Measurements from ENCODE around the gene DAB2.

DAB2 gene

GRCh38 chr5:39394946-39395345, 29.8 kb downstream of the DAB2 start:
- in situ Hi-C loops (cut with HindIII; ENCODE audit: low sequenced_read_pairs) = no loop called here

DNA sequence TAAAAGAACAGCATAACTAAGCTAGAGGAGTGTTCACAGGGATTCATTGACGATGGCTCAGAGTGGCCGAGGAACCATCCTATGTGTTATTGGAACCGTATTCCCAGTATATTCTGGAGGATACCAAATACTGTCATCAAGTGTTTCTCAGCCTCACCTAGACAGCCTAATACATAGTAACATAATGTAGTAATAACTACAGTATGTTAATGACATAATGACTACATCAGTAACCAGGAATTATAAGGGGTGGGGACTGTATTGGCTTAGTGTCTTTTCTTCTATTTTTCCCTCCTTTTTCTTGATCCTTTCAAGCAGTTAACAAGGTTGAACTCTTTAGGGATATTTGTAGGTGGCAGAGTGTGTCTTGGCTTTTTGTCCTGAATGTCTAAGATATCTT, 33.8 kb downstream of the DAB2 start:
- in situ Hi-C loops (cut with HindIII; ENCODE audit: low sequenced_read_pairs) = no loop called here

- in situ Hi-C loops (cut with HindIII; ENCODE audit: low sequenced_read_pairs) = no loop called here
Measured at GRCh38 chr5:39387293-39387692, 37.5 kb downstream of the DAB2 start.

- in situ Hi-C loops (cut with HindIII; ENCODE audit: low sequenced_read_pairs) = loop anchor here (5.0 kb wide), 1 partner anchor 158 kb away; no protein-coding TSS in a partner anchor
Measured at GRCh38 chr5:39384271-39384670, 40.5 kb downstream of the DAB2 start.

DNA sequence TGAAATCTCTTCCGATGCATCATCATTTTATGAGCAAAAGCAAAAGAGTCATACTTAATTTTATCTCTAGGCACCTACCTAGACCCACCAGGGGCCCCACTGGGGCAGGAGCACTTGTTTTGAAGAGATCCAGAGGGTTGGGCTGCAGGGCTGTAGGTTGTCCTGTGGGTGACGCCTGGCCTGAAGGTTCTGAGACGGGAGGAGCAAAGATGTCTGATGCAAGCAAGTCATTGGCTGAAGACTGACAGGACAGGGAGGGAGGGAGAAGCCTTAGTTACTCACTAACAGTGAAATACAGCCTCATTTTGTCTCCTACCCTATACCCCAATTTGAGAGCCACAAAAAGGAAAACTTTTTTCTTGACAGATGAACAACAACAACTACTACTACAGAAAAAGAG, 43.4 kb downstream of the DAB2 start:
- in situ Hi-C loops (cut with HindIII; ENCODE audit: low sequenced_read_pairs) = loop anchor here (5.0 kb wide), 1 partner anchor 161 kb away; no protein-coding TSS in a partner anchor

DNA sequence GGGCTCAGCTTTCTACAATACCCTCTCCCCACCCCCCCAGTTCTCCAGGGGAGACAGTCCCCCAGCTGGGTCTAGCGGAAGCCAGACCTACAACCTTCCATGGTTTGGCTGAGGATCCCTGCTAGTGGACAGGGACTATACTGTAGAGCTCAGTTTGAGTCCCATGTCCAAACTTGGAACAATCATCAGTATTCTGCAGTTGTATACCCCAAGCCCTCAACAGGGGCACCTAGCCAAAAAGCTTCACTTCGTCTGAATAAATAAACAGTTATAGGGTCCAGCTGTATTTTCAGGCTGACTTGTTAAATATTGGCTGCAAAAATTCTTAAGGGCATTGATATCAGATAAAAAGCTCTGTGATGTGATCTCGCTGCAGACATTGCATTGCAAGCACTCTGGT, 45.1 kb downstream of the DAB2 start:
- in situ Hi-C loops (cut with HindIII; ENCODE audit: low sequenced_read_pairs) = loop anchor here (5.0 kb wide), 1 partner anchor 163 kb away; no protein-coding TSS in a partner anchor

GRCh38 chr5:39377613-39378012, 47.2 kb downstream of the DAB2 start:
- in situ Hi-C loops (cut with HindIII; ENCODE audit: low sequenced_read_pairs) = no loop called here

- in situ Hi-C loops (cut with HindIII; ENCODE audit: low sequenced_read_pairs) = no loop called here
Measured at GRCh38 chr5:39376293-39376714, 48.5 kb downstream of the DAB2 start.

DNA sequence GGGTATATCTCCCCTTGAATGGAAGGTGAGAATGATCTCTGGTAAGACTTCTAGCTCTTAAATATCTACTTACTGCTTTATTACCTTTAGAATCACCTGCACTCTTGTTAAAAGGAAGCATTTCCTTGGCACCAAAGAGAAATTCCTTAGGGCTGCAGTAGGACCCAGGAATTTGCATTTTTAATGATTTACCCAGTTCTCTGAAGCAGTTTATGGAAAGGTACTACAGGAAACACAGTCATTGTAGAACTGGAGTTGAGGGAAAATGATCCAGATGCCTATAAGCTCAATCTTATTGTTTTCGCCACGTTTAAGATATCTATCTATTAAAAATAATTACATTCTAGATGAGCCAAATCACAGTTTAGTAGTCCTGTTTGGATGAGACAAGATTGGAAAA, 51.0 kb downstream of the DAB2 start:
- in situ Hi-C loops (cut with HindIII; ENCODE audit: low sequenced_read_pairs) = no loop called here

DNA sequence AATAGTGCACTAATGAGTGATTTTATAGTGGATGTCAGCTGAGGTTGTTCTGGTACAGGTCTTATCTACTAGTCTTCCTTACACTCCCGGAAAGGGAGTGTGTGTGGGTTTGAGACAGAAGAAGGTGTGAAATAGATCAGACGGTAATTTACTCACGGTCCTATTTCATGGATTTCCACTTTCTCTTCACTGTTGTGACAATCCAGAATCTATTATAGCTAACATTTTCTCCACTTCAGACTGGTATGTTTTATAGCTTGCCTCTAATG, 53.5 kb downstream of the DAB2 start:
- in situ Hi-C loops (cut with HindIII; ENCODE audit: low sequenced_read_pairs) = no loop called here

DNA sequence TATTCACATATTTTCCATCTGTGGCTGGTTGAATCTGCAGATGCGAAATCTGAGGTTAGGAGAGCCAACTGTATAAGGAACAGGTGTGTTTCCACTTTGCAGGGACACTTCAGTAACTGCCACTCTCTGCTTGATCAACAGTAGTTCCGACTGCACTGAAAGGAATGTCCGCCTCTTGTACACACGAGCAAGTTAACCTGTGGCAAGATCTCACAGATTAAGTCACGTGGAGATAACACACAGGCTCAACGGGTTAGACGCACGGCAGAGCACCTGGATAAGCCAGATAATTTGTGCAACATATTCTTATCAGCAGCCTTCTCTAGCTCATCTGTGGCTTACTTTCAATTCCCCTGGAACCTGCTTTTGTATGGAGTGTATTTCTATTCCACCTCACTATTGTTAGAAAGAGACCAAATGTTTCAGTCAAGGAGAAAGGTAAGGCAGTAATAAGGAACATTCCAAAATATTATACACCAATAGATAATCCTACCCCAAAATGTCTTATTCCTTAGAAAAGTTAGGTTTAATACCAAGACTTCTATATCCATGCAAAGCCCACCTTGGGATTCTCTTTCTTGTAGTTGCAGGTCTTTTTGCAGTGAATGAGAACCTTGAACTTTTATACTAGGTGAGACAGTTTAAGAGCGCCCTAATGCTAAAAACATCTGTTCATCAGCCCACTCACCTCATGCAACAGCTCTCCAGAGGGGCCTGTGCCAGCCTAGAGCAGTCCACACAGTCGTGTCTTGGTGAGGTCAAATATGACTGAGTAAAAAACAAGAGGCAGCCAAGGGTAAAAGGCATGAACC, 54.0 kb downstream of the DAB2 start:
- in situ Hi-C loops (cut with HindIII; ENCODE audit: low sequenced_read_pairs) = no loop called here

DNA sequence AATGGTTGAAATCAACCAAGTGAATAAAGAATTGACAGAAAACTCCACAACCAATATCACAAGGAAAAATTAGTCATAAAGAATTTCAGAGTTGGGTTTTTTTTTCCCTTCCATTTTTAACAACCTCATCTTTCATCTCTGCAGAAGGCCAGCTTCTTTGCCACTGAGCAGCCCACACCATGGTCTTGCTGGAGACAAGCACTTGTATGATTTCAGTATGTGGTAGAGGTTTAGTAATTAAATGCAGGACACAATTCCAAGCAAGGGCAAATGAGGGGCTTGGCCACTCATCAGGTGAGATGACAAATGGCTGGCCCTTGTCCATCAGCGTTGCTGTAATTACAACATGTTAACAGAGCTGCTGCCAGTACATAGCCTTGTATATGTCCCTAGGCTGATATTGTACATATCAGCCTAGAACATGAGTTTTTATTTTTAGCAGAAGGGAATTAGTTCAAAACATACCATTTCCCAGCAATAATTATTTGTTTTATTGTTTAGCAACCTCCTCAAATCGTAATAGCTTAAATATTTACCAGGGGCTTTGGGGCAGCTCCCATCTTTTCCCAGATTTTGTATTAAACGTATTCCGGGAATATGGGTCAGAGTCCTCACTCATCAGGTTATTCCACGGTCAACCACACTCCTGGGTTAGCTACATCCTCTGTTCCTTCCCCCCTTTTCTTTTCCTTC, 55.5 kb downstream of the DAB2 start:
- in situ Hi-C loops (cut with HindIII; ENCODE audit: low sequenced_read_pairs) = loop anchor here (5.0 kb wide), 1 partner anchor 53 kb away; the partner anchor contains the start of gene DAB2

DNA sequence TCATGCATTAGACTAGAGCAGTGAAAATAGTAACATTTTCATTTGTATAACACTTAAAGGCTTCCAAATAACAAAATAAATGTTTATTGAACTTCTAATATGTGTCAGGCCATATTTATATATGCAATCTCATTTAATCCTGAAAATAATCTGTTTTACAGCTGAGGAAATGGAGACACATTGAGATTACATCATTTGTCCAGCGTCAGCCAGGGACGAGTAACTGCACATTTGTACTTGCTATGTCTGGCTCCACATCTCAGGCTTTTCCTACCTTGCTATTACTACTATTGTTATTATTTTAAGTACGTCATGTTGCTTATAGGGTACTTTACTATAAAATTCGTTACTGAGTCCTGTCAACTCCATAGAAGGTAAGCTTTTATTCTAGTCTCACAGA, 56.7 kb downstream of the DAB2 start:
- in situ Hi-C loops (cut with HindIII; ENCODE audit: low sequenced_read_pairs) = loop anchor here (5.0 kb wide), 1 partner anchor 54 kb away; the partner anchor contains the start of gene DAB2

DNA sequence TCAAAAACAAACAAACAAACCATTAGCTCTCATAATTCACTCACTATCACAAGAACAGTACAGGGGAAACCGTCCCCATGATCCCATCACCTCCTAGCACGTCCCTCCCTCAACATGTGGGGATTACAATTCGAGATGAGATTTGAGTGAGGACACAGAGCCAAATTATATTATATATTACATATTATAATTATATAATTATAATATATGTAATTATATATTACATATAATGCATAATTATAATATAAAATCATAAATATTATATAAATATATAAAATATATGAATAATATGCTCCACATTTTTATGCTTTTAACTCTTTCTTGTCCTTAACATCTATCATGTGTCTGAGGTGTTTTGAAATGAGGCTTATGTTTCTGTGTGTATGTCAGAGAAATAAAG, 57.1 kb downstream of the DAB2 start:
- in situ Hi-C loops (cut with HindIII; ENCODE audit: low sequenced_read_pairs) = loop anchor here (5.0 kb wide), 1 partner anchor 55 kb away; the partner anchor contains the start of gene DAB2

- in situ Hi-C loops (cut with HindIII; ENCODE audit: low sequenced_read_pairs) = no loop called here
Measured at GRCh38 chr5:39364367-39364766, 60.4 kb downstream of the DAB2 start, which contains the start of gene C9. Gene C9 (minus strand): TSS chr5:39364495. CDS start chr5:39364464, 31 bp downstream.

DNA sequence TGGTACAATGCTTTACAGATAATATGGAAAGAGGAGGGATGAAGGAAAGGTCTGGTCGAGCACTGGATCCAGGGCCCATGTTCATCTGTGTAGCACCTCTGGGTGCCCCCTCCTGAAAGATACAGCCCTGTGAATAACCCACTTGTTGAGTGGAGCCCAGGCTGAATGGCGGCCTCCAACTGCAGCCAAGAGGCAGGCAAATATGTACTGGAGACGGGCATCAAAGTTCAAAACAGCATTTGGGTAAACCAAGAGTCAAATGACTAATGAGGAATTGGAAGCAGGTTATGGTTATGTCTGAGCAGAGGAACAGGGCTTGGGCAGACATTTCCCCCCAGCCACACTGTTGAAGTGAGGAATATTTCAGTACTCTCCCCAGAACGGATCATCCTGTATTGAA, 61.6 kb downstream of the DAB2 start:
- in situ Hi-C loops (cut with HindIII; ENCODE audit: low sequenced_read_pairs) = no loop called here

DNA sequence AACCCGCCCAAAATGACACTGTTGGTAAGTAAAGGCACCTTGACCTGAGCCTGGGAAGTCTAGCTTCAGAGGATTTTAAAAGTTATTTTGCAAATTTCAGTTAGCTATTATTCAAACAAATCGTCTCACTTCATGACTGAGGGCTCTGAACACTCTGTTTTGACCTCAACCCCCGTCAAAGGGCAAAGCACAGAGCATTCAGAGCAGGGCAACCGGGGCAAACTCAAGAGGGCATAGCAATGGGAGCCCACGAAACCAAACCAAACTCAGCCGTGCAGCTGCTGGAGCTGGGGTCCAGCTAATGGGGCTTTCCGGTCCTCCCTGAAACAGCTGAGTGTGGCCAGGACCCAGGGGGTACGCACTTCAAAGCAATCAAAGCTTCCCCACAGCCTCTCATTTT, 62.1 kb downstream of the DAB2 start:
- in situ Hi-C loops (cut with HindIII; ENCODE audit: low sequenced_read_pairs) = no loop called here

GRCh38 chr5:39361306-39361705, 63.5 kb downstream of the DAB2 start:
- in situ Hi-C loops (cut with HindIII; ENCODE audit: low sequenced_read_pairs) = no loop called here

- in situ Hi-C loops (cut with HindIII; ENCODE audit: low sequenced_read_pairs) = no loop called here
Measured at GRCh38 chr5:39360471-39361111, 64.2 kb downstream of the DAB2 start.

DNA sequence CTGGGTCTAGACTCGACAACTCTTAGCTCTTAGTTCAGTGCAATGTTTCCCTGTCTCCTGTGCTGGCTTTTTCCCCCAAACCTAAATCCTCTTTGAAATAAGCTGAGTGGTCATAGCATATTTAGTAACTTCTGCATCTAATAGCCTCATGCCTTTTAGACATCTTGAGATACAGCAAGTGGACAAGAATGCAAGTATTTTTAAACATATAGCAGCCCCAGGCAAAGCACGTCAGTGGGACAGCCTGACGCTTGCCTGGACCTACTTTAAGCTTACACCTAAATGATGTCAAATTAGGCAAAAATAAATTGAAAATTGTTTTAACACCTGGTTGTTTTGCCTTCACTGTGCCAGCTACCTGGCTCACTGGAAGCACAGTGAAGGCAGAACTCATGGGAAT, 68.5 kb downstream of the DAB2 start:
- in situ Hi-C loops (cut with HindIII; ENCODE audit: low sequenced_read_pairs) = no loop called here

DNA sequence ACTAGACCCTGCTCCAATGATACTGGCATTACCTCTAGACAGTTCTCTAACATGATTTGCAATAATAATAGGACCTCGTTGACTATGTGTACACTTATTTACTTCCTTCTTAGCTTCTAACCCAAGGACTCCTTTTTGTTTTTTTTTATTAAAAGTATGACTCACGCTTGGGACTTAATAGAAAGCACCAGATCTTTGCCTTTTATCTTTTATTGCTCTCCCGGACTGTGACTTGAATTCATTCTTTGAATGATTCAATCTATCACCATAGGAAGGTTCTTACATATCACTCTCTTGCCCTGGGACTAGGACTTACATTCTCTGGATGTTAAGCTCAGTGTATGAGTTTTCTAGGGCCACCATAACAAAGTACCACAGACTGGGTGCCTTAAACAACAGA, 69.5 kb downstream of the DAB2 start:
- in situ Hi-C loops (cut with HindIII; ENCODE audit: low sequenced_read_pairs) = no loop called here
